GM21526 (cell line): ENCODE data around the gene HM13.
"Not testable (repeated sequence)": the region's sequence is repeated elsewhere in the genome, so short reads cannot be mapped to it uniquely, and the experiment has no call there.

Source experiments
- ATAC-seq: cut with Tn5 transposase; IDR thresholded peaks from one replicate; pipeline ENCODE4 v1.9.1; 2021; ENCODE audit warnings: moderate library complexity; ENCODE audit not compliant: unreplicated experiment, low FRiP score

Gene HM13

GRCh38 chr20:31542201-31542842 is 28.1 kb downstream of the HM13 start:
- ATAC-seq = no peak

- ATAC-seq = no peak
These were observed 28.7 kb downstream of the HM13 start for GRCh38 chr20:31542963-31543362.

- no peak for ATAC-seq
These were observed 29.8 kb downstream of the HM13 start for GRCh38 chr20:31543966-31544598.

- no peak for ATAC-seq
These were observed 30.4 kb downstream of the HM13 start for GRCh38 chr20:31544600-31544999.

GRCh38 chr20:31545621-31546040 is 31.4 kb downstream of the HM13 start:
- ATAC-seq = not testable (repeated sequence)

GRCh38 chr20:31547017-31547675 is 32.9 kb downstream of the HM13 start:
- peak; percentile 78 for ATAC-seq

- ATAC-seq = no peak
These were observed 33.6 kb downstream of the HM13 start for GRCh38 chr20:31547720-31548298.

- ATAC-seq = no peak
These were observed 34.7 kb downstream of the HM13 start for GRCh38 chr20:31548820-31549512.

- ATAC-seq = no peak
These were observed 35.3 kb downstream of the HM13 start for GRCh38 chr20:31549513-31549880.

- ATAC-seq = no peak
These were observed 35.9 kb downstream of the HM13 start for GRCh38 chr20:31550099-31550498.

GRCh38 chr20:31551163-31552081 is 37.2 kb downstream of the HM13 start:
- no peak for ATAC-seq

GRCh38 chr20:31555203-31555775 is 41.0 kb downstream of the HM13 start:
- ATAC-seq = no peak

GRCh38 chr20:31559704-31560093 is 45.5 kb downstream of the HM13 start:
- ATAC-seq = no peak

- ATAC-seq = no peak
These were observed 46.0 kb downstream of the HM13 start for GRCh38 chr20:31560094-31560745.

GRCh38 chr20:31560746-31561598 is 46.7 kb downstream of the HM13 start:
- ATAC-seq = no peak

GRCh38 chr20:31562241-31562640 is 48.0 kb downstream of the HM13 start:
- ATAC-seq = no peak

GRCh38 chr20:31564284-31564683 is 50.0 kb downstream of the HM13 start:
- ATAC-seq = no peak

GRCh38 chr20:31565699-31566318 is 51.6 kb downstream of the HM13 start:
- no peak for ATAC-seq
